B cell (primary cell): ENCODE results near the gene BET1. TPM values are rescaled to one million over a fixed set of nuclear protein-coding genes. Genes with fewer than 3 reads are reported as not detected.

Experiments used
- ATAC-seq: fragments of 200-7000 bp; cut with Tn5 transposase; one replicate; pipeline ENCODE4 v1.10.0; 2021; ENCODE audit warnings: low read depth, mild to moderate bottlenecking, moderate number of reproducible peaks, moderate library complexity
- CTCF ChIA-PET: fragments of 350-600 bp; sonication (Branson Sonifier 250); formaldehyde crosslinking; loops from one replicate; lab custom pipeline; 2021; ENCODE audit warnings: antibody characterized with exemption, inconsistent platforms; lab: Charles Lee
- POLR2A ChIA-PET: fragments of 350-600 bp; sonication (Branson Sonifier 250); formaldehyde crosslinking; loops from one replicate; lab custom pipeline; 2021; ENCODE audit warnings: antibody characterized with exemption; lab: Charles Lee
- DNase-seq: peaks from one replicate; pipeline ENCODE4 v3.0.0; 2013
- H2AFZ ChIP-seq: 2 replicates; pipeline ENCODE4 v1.6.1; 2012; ENCODE audit warnings: mild to moderate bottlenecking, low read depth, low read length; ENCODE audit not compliant: insufficient read depth, poor library complexity, severe bottlenecking
- H3K27ac ChIP-seq, 2 donors: 1 replicate in 1 of 2; 2 replicates in 1 of 2; pipeline ENCODE4 v1.5.1; 2012 to 2013; ENCODE audit warnings: low read length in 2 of 2, mild to moderate bottlenecking in 2 of 2, moderate library complexity in 1 of 2
- H3K27me3 ChIP-seq, 4 experiments: fragments of 200-600 bp in 1 of 4; sonication (generic) in 1 of 4; replicated peaks in 1 of 4; 1 replicate in 2 of 4; 2 replicates in 2 of 4; pipeline versions ENCODE4 v1.6.1 to v1.7.0; 2013 to 2016; ENCODE audit warnings: low read length in 3 of 4, mild to moderate bottlenecking in 2 of 4, mixed read lengths in 1 of 4, moderate library complexity in 1 of 4; ENCODE audit not compliant: insufficient read depth in 4 of 4, control insufficient read depth in 3 of 4; ENCODE audit errors: control extremely low read depth in 1 of 4
- H3K36me3 ChIP-seq, 2 experiments: replicated peaks in 1 of 2; 1 replicate in 1 of 2; 2 replicates in 1 of 2; pipeline versions ENCODE4 v1.6.1 to v1.7.1; 2013; ENCODE audit warnings: low read length in 1 of 2; ENCODE audit not compliant: insufficient read depth in 2 of 2, control insufficient read depth in 1 of 2; ENCODE audit errors: control extremely low read depth in 1 of 2, extremely low read depth in 1 of 2
- H3K4me1 ChIP-seq, 2 donors: fragments of 200-600 bp in 1 of 2; sonication (generic) in 1 of 2; 1 replicate in 1 of 2; 2 replicates in 1 of 2; pipeline versions ENCODE4 v1.5.1 to v1.6.1; 2013 to 2017; ENCODE audit warnings: low read length in 2 of 2; ENCODE audit not compliant: control insufficient read depth in 2 of 2, insufficient read depth in 2 of 2
- H3K4me2 ChIP-seq: replicated peaks from 2 replicates; pipeline ENCODE3; 2012; ENCODE audit warnings: mild to moderate bottlenecking, low read depth, low read length; ENCODE audit not compliant: poor library complexity, severe bottlenecking
- H3K4me3 ChIP-seq, 5 experiments: fragments of 200-600 bp in 1 of 5; sonication (generic) in 1 of 5; 1 replicate in 3 of 5; 2 replicates in 2 of 5; pipeline versions ENCODE4 v1.5.1 to v1.7.0; 2011 to 2016; ENCODE audit warnings: low read length in 4 of 5, mild to moderate bottlenecking in 4 of 5, low read depth in 2 of 5, control low read depth in 1 of 5, moderate library complexity in 1 of 5; ENCODE audit not compliant: insufficient read depth in 1 of 5; ENCODE audit errors: control extremely low read depth in 1 of 5, extremely low read depth in 1 of 5
- H3K79me2 ChIP-seq: fragments of 200-600 bp; sonication (generic); one replicate; pipeline ENCODE4 v1.6.0; 2016; ENCODE audit warnings: low read length; ENCODE audit not compliant: control insufficient read depth, insufficient read depth
- H3K9ac ChIP-seq: fragments of 200-600 bp; sonication (generic); 2 replicates; pipeline ENCODE4 v1.6.1; 2017; ENCODE audit warnings: mild to moderate bottlenecking, low read length, moderate library complexity
- H3K9me3 ChIP-seq, 3 donors: one replicate each; pipeline versions ENCODE4 v1.6.1 to v1.7.1; 2013; ENCODE audit warnings: low read length in 2 of 3; ENCODE audit not compliant: control insufficient read depth in 2 of 3, insufficient read depth in 1 of 3; ENCODE audit errors: control extremely low read depth in 1 of 3
- H4K20me1 ChIP-seq: 2 replicates; pipeline ENCODE4 v1.6.0; 2012; ENCODE audit warnings: mild to moderate bottlenecking, low read length; ENCODE audit not compliant: insufficient read depth, control insufficient read depth, poor library complexity, severe bottlenecking
- H3K27ac Mint-ChIP-seq: one replicate; pipeline ENCODE4 v1.8.0; 2021; ENCODE audit warnings: mixed read lengths
- H3K27me3 Mint-ChIP-seq: one replicate; pipeline ENCODE4 v1.8.0; 2021; ENCODE audit warnings: mixed read lengths
- H3K4me1 Mint-ChIP-seq: one replicate; pipeline ENCODE4 v1.8.0; 2021; ENCODE audit warnings: mixed read lengths
- H3K4me3 Mint-ChIP-seq: one replicate; pipeline ENCODE4 v1.8.0; 2021; ENCODE audit warnings: mixed read lengths
- H3K9me3 Mint-ChIP-seq: one replicate; pipeline ENCODE4 v1.8.0; 2022; ENCODE audit warnings: mixed read lengths; ENCODE audit not compliant: insufficient read depth
- EZH2 ChIP-seq: IDR thresholded peaks from 2 replicates; pipeline ENCODE4 v1.6.1; 2012; ENCODE audit warnings: borderline replicate concordance, low read depth, mild to moderate bottlenecking, moderate library complexity, low read length; ENCODE audit not compliant: insufficient read depth, poor library complexity, severe bottlenecking
- WGBS: methylation state at CpG from one replicate; pipeline ENCODE4 v1.1.5; 2013; ENCODE audit warnings: missing lambda C conversion rate; ENCODE audit not compliant: insufficient coverage; 5-methylcytosine and 5-hydroxymethylcytosine counted together
- intact Hi-C: fragments of 100-400 bp; cut with micrococcal nuclease; formaldehyde crosslinking; loops from one replicate; pipeline ENCODE4 v1.10.0; 2022
- polyA plus RNA-seq: library from polyadenylated mRNA; depleted of rRNA; stranded (reverse); fragments of >200 nt; gene quantifications from 2 replicates; pipeline ENCODE4 v1.2.3, GENCODE V29; 2012
- total RNA-seq, 2 donors: library from RNA; stranded (reverse); fragments of 120-200 nt in 1 of 2; gene quantifications; 1 replicate in 1 of 2; 2 replicates in 1 of 2; pipeline versions ENCODE4 v1.2.3 to v1.2.4, GENCODE V29; 2013 to 2022
- TF ChIP-seq, protein P1 (sequence below): fragments of 200-600 bp; IDR thresholded peaks from one replicate; pipeline ENCODE4 v1.8.0; 2022; ENCODE audit warnings: antibody characterized with exemption, mild to moderate bottlenecking

Gene BET1
- total and polyA plus RNA-seq, 2 donors (not counting 1 experiment from before 2014, with no cell fraction given): 16.0 to 36.1 TPM

DNA sequence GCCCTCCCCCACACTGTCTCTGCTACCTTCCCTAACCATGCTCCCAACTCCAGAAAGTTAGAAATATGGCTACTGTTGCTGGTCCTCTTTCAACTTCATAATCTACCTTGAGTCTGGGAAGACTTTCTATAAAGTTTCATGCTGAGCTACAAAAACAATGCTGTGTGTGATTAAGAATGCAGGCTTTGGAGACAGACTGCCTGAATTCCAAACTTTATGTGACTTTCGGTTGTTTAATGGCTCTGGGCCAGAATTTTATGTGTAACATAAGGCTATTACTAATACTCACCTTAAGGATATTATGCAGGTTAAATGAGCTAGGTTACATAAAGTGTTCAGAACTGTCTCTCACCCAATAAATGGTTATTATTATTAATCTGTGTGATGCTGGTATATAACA, 19.1 kb downstream of the BET1 start:
- no peak for DNase-seq
- H3K27ac ChIP-seq: no peak overlapping the region
- no peak overlapping the region for H2AFZ ChIP-seq
- H3K9ac ChIP-seq: no peak overlapping the region
- no peaks in the 10 kb centered on the region for H3K9me3 ChIP-seq
- H3K4me2 ChIP-seq: no peak overlapping the region
- no peak overlapping the region for H3K4me3 ChIP-seq
- ChIA-PET CTCF (interaction anchor here (1.0 kb wide), 1 partner anchor 15 kb away, joined by 3 read pairs; no protein-coding TSS in a partner anchor), POLR2A (no interaction called here)
- no peaks in the 10 kb centered on the region for H3K79me2 ChIP-seq
- Mint-ChIP-seq H3K27ac (no peak overlapping the region), H3K9me3 (no peaks in the 10 kb centered on the region), H3K27me3 (no peaks in the 10 kb centered on the region), H3K4me1 (peaks cover 9% of the 10 kb centered on the region), H3K4me3 (no peak overlapping the region)
- WGBS: no CpG with 5 or more reads among the region's 1 CpG
- intact Hi-C loops: no loop called here
- H3K4me1 ChIP-seq: no peaks in the 10 kb centered on the region
- no peaks in the 10 kb centered on the region for H4K20me1 ChIP-seq
- TF ChIP-seq, protein P1, sequence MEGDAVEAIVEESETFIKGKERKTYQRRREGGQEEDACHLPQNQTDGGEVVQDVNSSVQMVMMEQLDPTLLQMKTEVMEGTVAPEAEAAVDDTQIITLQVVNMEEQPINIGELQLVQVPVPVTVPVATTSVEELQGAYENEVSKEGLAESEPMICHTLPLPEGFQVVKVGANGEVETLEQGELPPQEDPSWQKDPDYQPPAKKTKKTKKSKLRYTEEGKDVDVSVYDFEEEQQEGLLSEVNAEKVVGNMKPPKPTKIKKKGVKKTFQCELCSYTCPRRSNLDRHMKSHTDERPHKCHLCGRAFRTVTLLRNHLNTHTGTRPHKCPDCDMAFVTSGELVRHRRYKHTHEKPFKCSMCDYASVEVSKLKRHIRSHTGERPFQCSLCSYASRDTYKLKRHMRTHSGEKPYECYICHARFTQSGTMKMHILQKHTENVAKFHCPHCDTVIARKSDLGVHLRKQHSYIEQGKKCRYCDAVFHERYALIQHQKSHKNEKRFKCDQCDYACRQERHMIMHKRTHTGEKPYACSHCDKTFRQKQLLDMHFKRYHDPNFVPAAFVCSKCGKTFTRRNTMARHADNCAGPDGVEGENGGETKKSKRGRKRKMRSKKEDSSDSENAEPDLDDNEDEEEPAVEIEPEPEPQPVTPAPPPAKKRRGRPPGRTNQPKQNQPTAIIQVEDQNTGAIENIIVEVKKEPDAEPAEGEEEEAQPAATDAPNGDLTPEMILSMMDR: no peak
- TF ChIP-seq EZH2: no peak
- peaks cover 0 to 3% of the 10 kb centered on the region in 2 experiments for H3K36me3 ChIP-seq
- no peaks in the 10 kb centered on the region for H3K27me3 ChIP-seq
- no peak for ATAC-seq

DNA sequence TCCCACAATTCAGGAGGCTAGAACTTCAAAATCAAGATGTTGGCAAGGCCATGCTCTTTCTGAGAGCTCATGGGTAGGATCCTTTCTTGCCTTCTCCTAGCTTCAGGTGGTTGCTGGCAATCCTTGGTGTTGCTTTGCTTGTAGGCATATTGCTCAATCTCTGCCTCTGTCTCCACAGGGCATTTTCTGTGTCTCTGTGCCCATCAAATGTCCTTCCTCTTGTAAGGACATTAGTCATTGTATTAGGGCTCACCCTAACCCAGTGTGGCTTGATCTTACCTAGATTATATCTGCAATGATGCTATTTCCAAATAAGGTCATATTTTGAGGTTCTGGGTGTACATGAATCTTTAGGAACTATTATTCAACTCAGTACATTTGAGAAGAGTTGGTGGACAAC, 20.1 kb downstream of the BET1 start:
- DNase-seq (no peak), ATAC-seq (no peak)
- no peaks in the 10 kb centered on the region for H3K9me3 Mint-ChIP-seq
- Histone ChIP-seq H3K9ac (no peak overlapping the region), H2AFZ (no peak overlapping the region), H3K36me3 (peaks cover 0 to 3% of the 10 kb centered on the region in 2 experiments), H3K9me3 (no peaks in the 10 kb centered on the region), H3K4me3 (no peak overlapping the region), H3K4me1 (no peaks in the 10 kb centered on the region), H4K20me1 (no peaks in the 10 kb centered on the region), H3K4me2 (no peak overlapping the region), H3K27ac (no peak overlapping the region), H3K27me3 (no peaks in the 10 kb centered on the region), H3K79me2 (no peaks in the 10 kb centered on the region)
- ChIA-PET POLR2A (no interaction called here), CTCF (no interaction called here)
- TF ChIP-seq, protein P1: no peak
- no peak for TF ChIP-seq EZH2
- H3K4me1 Mint-ChIP-seq: peaks cover 10% of the 10 kb centered on the region
- H3K27ac Mint-ChIP-seq: no peak overlapping the region
- H3K4me3 Mint-ChIP-seq: no peak overlapping the region
- intact Hi-C loops: no loop called here
- H3K27me3 Mint-ChIP-seq: no peaks in the 10 kb centered on the region
